SHP77 treated with DMSO at 0.1 percent for 48 hours (cell line): ENCODE results near the gene SLC27A4.

ENCODE experiments used
- DNase-seq: peaks from one replicate; lab custom pipeline; 2025; lab: John Stamatoyannopoulos, UW

Gene SLC27A4

GRCh38 chr9:128365525-128365924, 25.2 kb downstream of the SLC27A4 start:
- no peak for DNase-seq

- no peak for DNase-seq
Observed at GRCh38 chr9:128369024-128369706, 28.8 kb downstream of the SLC27A4 start.

- no peak for DNase-seq
Observed at GRCh38 chr9:128370367-128370751, 30.0 kb downstream of the SLC27A4 start.

GRCh38 chr9:128370752-128371629, 30.7 kb downstream of the SLC27A4 start, which contains the start of gene URM1:
TSS of gene URM1 (plus strand) at chr9:128371374. CDS start at chr9:128371381, 7 bp downstream.
- DNase-seq = peak; percentile 85

- DNase-seq = no peak
Observed at GRCh38 chr9:128371630-128372117, 31.3 kb downstream of the SLC27A4 start.

GRCh38 chr9:128372188-128372641, 31.9 kb downstream of the SLC27A4 start:
- DNase-seq = no peak

GRCh38 chr9:128372784-128373183, 32.5 kb downstream of the SLC27A4 start:
- DNase-seq = no peak

- no peak for DNase-seq
Observed at GRCh38 chr9:128374221-128374675, 33.9 kb downstream of the SLC27A4 start.

GRCh38 chr9:128375865-128376264, 35.5 kb downstream of the SLC27A4 start:
- DNase-seq = no peak

GRCh38 chr9:128382261-128382660, 41.9 kb downstream of the SLC27A4 start:
- no peak for DNase-seq

- DNase-seq = no peak
Observed at GRCh38 chr9:128383007-128383753, 42.9 kb downstream of the SLC27A4 start.

- no peak for DNase-seq
Observed at GRCh38 chr9:128383791-128384190, 43.5 kb downstream of the SLC27A4 start.

GRCh38 chr9:128384801-128385495, 44.6 kb downstream of the SLC27A4 start:
- DNase-seq = no peak

- no peak for DNase-seq
Observed at GRCh38 chr9:128385496-128386460, 45.5 kb downstream of the SLC27A4 start.

GRCh38 chr9:128388150-128388549, 47.8 kb downstream of the SLC27A4 start:
- DNase-seq = no peak

- no peak for DNase-seq
Observed at GRCh38 chr9:128389395-128390149, 49.2 kb downstream of the SLC27A4 start.

GRCh38 chr9:128390150-128390812, 50.0 kb downstream of the SLC27A4 start:
- no peak for DNase-seq

GRCh38 chr9:128390813-128391711, 50.7 kb downstream of the SLC27A4 start:
- DNase-seq = no peak
